Lower leg skin (tissue), 4 donors: ENCODE measurements around the gene D2HGDH. TPM values are rescaled to one million over a fixed set of nuclear protein-coding genes. Genes with fewer than 3 reads are reported as not detected.
A peak's percentile ranks its signal among the peaks of the same experiment; 100 is the strongest.

Experiments
- DNase-seq, 2 donors: peaks; one replicate each; pipeline ENCODE4 v3.0.0-alpha.2; 2019; ENCODE audit warnings: low spot score in 2 of 2
- H3K4me3 ChIP-seq: fragments of 200-600 bp; sonication (generic); 2 replicates; pipeline ENCODE4 v1.5.1; 2017; ENCODE audit warnings: mild to moderate bottlenecking, low read depth; ENCODE audit not compliant: poor library complexity, severe bottlenecking
- POLR2A ChIP-seq, 2 donors: fragments of 450-650 bp; IDR thresholded peaks; one replicate each; pipeline ENCODE4 v1.6.1; 2016 to 2017; ENCODE audit warnings: antibody characterized with exemption in 2 of 2, mild to moderate bottlenecking in 1 of 2, moderate library complexity in 1 of 2
- WGBS, 2 donors: methylation state at CpG; one replicate each; pipeline ENCODE4 v1.1.5; 2018; 5-methylcytosine and 5-hydroxymethylcytosine counted together
- intact Hi-C: fragments of 100-400 bp; cut with DNase I; formaldehyde crosslinking; loops from one replicate; pipeline ENCODE4 v1.15.0; 2023; ENCODE audit warnings: low total_unique reads
- total RNA-seq, 4 donors: library from RNA; depleted of rRNA; stranded (reverse); fragments of >200 nt; gene quantifications; one replicate each; pipeline ENCODE4 v1.1.0, GENCODE V29; 2016
- TF ChIP-seq, protein P1 (sequence below), 3 donors: fragments of 450-650 bp; IDR thresholded peaks; one replicate each; pipeline ENCODE4 v1.5.1; 2016; ENCODE audit warnings: antibody characterized with exemption in 3 of 3, mild to moderate bottlenecking in 3 of 3, moderate library complexity in 2 of 3

The D2HGDH gene
- total RNA-seq, 4 donors from 2014 or later: 34.8 to 65.1 (median 48.2) TPM

DNA sequence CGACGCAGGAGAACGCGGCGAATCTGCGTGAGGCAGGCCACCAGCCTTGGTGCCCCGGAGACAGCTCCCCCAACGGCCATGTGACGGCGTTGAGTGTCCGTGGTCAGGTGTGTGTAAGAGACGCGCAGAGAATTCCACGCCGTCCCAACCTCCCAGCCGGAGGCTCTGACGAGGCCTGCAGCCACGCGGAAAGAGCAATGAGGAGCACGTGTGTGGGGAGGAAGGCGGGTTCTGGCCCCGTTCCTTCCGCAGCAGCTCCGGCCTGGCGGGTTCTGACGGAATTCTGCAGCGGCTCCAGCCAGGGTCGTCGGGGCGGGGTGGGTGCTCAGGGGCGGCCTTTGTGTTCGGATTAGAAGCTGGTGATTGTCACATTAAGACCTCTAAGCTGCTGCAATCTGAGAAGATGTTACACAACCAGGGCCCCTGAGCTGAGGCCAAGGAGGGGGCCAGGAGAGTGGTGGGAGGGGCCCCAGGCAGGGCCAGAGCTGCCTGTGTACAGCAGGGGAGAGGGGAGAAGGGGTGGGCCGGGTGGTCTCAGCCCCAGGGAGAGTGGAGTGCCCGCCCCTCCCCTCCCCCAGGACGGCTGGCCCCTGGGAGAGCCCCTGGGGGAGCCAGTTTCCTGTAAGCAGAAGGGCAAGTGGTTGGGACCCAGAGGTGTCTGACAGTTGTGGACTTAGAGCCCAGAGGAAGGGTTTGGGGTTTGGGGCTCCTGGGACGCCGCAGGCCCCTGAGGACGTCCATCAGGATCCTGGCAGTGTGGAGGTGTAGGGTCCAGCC is 37.0 kb downstream of the D2HGDH start:
- H3K4me3 ChIP-seq: no peak overlapping the region
- DNase-seq: peak in 1 of 2 donors; percentile 85
- intact Hi-C loops: no loop called here
- TF ChIP-seq POLR2A (IDR thresholded peaks at IDR 0.05): no peak
- TF ChIP-seq, protein P1, sequence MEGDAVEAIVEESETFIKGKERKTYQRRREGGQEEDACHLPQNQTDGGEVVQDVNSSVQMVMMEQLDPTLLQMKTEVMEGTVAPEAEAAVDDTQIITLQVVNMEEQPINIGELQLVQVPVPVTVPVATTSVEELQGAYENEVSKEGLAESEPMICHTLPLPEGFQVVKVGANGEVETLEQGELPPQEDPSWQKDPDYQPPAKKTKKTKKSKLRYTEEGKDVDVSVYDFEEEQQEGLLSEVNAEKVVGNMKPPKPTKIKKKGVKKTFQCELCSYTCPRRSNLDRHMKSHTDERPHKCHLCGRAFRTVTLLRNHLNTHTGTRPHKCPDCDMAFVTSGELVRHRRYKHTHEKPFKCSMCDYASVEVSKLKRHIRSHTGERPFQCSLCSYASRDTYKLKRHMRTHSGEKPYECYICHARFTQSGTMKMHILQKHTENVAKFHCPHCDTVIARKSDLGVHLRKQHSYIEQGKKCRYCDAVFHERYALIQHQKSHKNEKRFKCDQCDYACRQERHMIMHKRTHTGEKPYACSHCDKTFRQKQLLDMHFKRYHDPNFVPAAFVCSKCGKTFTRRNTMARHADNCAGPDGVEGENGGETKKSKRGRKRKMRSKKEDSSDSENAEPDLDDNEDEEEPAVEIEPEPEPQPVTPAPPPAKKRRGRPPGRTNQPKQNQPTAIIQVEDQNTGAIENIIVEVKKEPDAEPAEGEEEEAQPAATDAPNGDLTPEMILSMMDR (IDR thresholded peaks at IDR 0.05): no peak
- WGBS, 2 donors: 48 to 60% methylated on average over 24 to 38 of the region's 38 CpGs

DNA sequence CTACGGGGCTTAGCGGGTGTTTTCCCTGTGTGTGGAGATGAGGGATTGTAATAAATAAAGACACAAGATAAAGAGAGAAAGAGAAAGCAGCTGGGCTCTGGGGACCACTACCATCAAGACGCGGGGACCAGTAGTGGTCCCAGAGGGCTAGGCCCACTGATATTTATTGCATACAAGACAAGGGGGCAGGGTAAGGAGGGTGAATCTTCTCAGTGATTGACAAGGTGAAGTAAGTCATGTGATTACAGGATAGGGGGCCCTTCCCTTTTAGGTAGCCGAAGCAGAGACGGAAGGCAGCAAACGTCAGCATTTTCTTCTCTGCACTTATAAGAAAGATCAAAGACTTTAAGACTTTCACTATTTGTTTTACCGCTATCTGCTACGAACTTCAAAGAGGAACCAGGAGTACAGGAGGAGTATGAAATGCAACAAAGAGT is 37.7 kb downstream of the D2HGDH start:
- intact Hi-C loops: no loop called here
- no peak for DNase-seq
- 42 to 49% methylated on average over 9 of the region's 9 CpGs for whole genome bisulfite sequencing, 2 donors
- no peak for TF ChIP-seq POLR2A (IDR thresholded peaks at IDR 0.05)
- TF ChIP-seq, protein P1 (IDR thresholded peaks at IDR 0.05): no peak
- H3K4me3 ChIP-seq: no peak overlapping the region

DNA sequence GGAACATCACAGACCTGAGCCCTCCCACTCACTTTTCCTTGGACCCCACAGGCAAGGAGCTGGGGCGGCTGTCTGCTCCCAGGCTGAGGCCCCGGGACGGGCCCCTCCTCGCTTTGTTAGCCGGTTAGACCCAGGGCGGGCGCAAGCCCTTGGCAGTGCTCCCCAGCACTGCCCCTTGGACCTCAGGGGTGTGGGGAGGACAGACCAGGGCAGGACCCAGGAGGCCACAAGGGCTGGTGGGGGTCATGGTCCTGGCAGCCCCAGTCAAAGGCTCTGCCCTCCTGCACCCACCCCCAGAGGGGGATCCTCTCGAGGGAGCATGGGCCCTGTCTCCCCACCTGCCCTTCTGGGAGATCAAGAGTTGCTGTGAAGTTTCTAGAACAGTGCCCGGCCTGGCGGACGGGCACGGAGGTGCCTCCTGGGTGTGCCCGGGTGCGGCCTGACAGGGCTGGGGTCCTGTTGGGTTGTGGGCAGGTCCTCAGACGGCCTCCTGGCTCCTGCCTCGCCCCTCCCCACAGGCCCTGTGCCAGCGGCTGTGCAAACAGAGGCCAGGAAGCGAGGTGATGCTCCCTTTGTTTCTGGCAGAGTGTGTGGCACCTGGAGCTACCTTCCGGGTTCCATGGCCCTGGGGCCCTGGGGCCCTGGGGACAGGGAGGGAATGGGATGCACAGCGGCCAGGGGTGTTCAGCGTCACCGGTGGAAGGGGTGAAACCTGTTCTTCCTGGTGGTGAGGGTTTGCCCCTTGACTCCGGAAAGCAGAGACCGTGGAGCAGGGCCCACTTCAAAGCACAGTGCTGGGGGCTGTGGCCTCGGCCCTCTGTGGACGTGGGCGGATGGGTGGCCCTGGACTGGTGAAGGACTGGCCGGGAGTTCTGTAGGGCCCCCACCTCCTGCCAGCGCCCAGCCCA is 39.3 kb downstream of the D2HGDH start:
- TF ChIP-seq, protein P1 (IDR thresholded peaks at IDR 0.05): no peak
- no peak for TF ChIP-seq POLR2A (IDR thresholded peaks at IDR 0.05)
- WGBS, 2 donors: 62 to 64% methylated on average over 19 to 25 of the region's 29 CpGs
- H3K4me3 ChIP-seq: no peak overlapping the region
- DNase-seq: peak in 1 of 2 donors; percentile 80
- intact Hi-C loops: no loop called here

DNA sequence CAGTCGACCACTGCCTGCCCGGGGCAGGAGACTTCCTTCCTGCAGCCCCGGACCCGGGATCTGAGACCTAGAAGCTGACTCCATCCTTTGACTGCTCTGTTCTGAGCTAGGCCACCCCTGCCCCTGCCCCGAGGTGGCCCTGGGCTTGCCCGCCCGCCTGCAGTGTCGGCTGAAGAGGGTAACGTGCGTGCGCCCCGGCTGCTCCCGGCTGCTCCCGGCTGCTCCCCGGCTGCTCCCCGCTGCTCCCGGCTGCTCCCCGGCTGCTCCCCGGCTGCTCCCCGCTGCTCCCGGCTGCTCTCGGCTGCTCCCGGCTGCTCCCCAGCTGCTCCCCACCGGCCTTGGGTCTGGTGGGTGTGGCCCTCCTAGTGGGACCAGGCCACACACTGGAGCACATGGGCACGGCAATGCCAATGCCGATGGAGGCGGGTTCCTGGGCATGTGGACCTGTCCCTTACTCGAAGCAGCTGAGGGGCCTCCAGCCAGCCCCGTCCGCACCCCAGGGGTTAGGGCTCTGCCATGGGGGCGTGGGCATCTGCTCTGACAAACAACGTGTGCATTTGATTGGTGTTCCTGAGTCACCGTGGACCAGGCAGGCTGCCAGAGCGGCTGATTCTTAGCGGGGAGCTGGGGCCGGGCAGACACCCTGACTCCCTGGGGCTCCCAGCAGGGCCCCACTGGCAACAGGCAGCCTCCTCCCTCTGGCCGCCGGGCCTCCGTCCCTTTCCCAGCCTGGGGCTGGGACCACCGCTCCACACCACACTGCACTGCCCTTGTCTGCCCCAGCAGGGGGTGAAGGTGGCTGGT is 40.2 kb downstream of the D2HGDH start:
- 29 to 52% methylated on average over 14 to 27 of the region's 40 CpGs for WGBS, 2 donors
- TF ChIP-seq, protein P1 (IDR thresholded peaks at IDR 0.05): no peak
- no peak for TF ChIP-seq POLR2A (IDR thresholded peaks at IDR 0.05)
- intact Hi-C loops: no loop called here
- H3K4me3 ChIP-seq: no peak overlapping the region
- DNase-seq: peak in 1 of 2 donors; percentile 84
